Stimulated activated CD4-positive, alpha-beta T cell treated with anti-CD3 and anti-CD28 coated beads, Interleukin-12 subunit alpha, Interleukin-12 subunit beta, amount 100 ng/mL, for 4 hours (primary cell): Measurements from ENCODE around the gene TRIM36.

ENCODE experiments used
- DNase-seq: peaks from one replicate; pipeline ENCODE4 v3.0.0-alpha.2; 2020

Gene TRIM36, protein sequence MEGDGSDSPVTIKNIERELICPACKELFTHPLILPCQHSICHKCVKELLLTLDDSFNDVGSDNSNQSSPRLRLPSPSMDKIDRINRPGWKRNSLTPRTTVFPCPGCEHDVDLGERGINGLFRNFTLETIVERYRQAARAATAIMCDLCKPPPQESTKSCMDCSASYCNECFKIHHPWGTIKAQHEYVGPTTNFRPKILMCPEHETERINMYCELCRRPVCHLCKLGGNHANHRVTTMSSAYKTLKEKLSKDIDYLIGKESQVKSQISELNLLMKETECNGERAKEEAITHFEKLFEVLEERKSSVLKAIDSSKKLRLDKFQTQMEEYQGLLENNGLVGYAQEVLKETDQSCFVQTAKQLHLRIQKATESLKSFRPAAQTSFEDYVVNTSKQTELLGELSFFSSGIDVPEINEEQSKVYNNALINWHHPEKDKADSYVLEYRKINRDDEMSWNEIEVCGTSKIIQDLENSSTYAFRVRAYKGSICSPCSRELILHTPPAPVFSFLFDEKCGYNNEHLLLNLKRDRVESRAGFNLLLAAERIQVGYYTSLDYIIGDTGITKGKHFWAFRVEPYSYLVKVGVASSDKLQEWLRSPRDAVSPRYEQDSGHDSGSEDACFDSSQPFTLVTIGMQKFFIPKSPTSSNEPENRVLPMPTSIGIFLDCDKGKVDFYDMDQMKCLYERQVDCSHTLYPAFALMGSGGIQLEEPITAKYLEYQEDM

GRCh38 chr5:115169487-115170133 is at the start of gene TRIM36:
TRIM36 (minus strand) TSS chr5:115169908; CDS start chr5:115169634, 274 bp downstream.
- peak; percentile 91 for DNase-seq

DNA sequence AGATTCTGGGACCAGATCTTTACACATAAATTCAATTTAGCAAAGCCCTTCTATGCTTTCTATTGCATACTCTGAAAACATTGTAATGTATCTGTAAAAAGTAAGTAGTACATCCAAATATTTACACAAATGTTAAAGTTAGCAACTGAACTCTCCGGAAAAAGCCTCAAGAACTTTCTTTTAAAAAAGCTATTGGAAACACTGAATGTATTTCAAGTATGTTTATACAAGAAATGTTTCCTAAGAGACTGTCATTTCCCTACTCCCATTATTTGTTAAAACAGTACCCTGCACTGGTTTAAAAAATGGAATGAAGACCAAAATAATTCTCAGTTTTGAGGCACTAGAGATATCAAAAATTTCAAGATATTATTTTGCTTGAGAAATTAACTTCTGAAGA is 44.8 kb upstream of the TRIM36 start:
- DNase-seq: no peak

- DNase-seq: peak; percentile 7
These were observed 39.6 kb upstream of the TRIM36 start for GRCh38 chr5:115209279-115209678.

GRCh38 chr5:115202952-115203351 is 33.2 kb upstream of the TRIM36 start:
- DNase-seq: no peak

- no peak for DNase-seq
These were observed 26.5 kb upstream of the TRIM36 start for GRCh38 chr5:115196161-115196560.

DNA sequence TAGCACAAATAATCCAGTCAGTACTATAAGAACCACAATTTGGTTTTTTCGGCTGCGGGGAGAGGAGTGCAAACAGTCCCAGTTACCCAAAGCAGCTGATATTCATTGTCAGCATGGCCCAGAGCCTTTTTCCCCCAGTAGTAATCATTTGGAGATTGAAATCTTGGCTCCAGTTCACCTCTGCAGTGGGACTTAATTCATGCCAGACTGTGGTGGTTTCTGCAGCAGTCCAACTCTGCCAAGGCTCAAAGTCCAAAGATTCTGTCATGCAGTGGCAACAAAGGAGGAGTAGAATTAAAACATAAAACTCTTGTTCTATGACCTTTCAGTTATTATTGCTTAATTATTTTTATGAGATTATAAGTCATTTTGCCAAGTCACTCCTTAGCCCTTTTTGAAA is 25.0 kb upstream of the TRIM36 start:
- DNase-seq: no peak

DNA sequence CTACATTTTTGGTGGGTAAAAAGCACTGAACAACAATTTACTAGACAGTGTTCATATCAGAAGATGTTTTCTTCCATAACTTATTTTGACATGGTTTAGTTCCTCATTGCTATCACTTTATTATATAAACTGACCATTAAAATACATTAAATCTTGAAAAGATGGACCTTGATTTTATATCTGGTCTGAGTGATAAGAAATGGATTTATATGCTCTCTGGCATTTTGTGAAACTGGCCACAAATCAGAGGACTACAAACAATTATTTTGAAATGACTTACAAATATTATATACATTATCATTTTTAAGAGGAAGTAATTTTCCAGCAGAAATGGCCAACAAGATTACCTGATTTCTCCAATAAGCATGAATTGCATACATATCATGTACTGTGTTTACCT is 23.6 kb upstream of the TRIM36 start:
- no peak for DNase-seq

DNA sequence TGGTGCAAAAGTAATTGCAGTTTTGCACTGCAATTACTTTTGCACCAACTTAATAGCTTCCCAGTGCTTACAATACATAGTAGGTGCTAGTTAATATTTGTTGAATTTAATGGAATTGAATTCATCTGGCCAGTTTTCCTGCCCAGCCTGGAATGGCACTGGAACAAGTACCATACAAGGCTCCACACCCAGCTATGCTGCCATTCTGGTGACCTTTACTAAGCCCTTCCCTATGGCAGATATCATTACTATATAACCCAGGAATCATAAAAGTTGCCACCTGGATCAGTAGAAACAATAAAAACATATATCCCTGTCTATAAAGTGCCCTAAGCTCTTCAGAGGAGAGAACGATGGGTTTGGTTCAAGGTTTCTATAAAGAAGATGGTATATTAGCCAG is 22.4 kb upstream of the TRIM36 start:
- DNase-seq: no peak

DNA sequence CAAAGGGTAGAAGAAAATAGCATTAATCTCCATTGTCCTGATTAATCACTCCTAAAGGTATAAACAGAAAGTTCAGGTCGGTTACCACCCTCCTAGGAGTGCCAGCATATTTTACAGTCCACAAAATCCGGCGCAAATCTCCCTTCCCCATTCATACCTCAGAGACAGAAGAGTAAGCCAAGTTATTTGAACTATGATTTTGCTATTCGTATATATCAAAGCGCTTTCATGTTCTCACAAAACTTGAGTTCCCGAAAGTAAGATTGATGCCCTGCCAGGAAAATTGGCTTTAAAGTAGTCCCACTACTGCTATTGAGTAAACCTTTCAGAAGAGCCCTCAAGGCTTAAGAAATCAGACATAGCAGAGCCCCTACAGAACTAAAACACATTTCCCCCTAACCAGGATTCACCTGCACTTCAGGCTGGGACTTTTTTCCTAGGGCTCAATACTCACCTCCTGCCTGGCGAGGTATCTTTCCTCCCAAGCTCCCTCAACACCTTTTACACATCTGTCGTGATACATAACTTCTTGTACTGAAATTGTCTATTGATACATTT is 21.8 kb upstream of the TRIM36 start:
- DNase-seq: no peak

DNA sequence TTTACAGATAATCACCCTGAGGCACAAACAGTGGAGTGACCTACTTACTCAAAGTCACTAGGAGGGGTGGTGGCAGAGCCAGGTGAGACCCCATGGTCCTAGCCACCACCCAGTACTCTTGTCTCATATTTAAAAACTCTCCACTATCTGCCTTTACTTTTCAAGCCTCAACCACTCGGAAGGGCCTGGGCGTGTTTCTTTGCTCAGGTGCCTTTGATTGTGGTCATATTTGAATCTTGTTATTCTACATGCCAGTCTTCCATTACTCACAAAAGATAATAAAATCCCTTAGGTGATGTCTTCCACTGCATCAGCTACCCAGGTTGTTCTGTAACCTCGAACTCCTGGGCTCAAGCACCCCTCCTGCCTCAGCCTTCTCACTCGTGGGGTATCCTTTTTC is 20.7 kb upstream of the TRIM36 start:
- DNase-seq: no peak

DNA sequence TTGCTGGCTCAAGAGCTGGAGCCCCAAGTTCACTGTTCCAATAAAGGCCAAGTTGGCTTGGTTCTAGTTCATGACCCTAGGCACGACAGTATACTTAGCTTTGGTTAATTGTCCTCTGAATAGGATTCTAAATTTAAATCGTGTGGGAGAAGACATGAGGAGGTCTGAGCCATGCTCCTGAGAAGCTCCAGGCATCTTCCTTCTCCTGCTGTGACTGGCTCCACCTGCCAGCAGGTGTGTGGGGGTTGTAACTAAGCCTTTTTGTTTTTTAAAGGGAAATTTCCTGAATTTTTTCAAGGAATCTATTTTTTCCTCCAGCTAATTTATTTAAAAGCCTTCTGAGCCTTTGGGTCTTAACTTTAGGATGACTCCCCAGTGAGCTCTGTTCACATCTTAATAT is 20.2 kb upstream of the TRIM36 start:
- no peak for DNase-seq

DNA sequence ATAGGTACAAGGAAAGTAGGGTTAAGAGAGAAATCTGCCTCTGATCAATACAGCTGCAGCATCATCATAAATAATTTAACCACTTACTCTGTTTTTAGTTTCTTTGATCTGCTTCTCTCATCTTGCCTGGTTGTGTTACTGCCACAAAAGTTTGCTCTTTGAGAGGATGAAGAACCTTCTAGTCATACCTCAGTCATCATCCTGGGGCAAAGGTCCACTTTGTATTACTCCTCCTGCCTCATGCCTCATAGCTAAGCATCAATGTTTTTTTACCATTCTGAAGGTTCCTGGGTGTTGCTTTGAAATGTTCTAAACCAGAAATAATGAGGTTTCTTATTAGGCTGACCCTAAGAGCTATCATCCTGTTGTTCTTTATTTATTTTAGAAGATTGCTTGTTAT is 17.1 kb upstream of the TRIM36 start:
- DNase-seq: no peak

DNA sequence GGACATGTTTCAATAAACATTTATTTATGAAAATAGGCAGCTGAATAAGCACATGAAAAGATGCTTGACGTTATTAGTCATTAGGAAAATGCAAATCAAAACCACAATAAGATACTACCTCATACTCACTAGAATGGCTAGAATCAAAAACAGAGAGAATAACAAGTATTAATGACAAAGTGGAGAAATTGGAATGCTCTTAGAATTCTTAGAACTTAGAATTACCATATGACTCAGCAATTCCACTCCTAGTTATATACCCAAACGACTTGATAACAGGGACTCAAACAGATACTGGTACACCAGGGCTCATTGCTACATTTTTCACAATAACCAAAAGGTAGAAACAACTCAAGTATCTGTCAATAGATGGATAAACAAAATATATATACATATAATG is 15.1 kb upstream of the TRIM36 start:
- no peak for DNase-seq

GRCh38 chr5:115181757-115182156 is 12.0 kb upstream of the TRIM36 start:
- no peak for DNase-seq

DNA sequence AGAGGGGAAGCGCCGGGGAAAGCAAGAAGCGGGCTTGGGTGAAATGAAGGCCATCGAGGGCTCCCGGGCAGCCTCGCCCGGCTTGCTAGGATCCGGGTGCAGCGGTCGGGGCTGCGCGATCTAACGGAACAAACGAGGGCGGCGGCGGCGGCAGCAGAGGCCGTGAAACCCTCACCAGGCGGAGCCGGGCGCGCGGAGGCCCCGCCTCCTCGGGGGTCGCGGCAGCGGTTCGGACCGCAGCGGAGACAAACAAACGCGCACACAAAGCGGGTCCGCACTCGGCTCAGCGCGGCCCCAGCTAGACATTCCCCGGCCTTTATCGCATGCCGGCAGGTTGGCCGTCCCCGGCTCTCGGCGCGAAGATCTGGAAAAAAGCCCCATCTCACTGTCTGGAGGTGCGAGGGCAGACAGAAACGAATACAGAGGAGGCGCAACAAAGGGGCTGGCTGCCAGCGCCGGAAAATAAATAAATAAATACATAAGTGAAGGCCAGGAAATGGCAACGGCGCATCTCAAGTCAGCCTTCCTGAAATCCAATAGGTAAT is 10.5 kb upstream of the TRIM36 start:
- no peak for DNase-seq

GRCh38 chr5:115179394-115180164 is 9.9 kb upstream of the TRIM36 start:
- DNase-seq: no peak

DNA sequence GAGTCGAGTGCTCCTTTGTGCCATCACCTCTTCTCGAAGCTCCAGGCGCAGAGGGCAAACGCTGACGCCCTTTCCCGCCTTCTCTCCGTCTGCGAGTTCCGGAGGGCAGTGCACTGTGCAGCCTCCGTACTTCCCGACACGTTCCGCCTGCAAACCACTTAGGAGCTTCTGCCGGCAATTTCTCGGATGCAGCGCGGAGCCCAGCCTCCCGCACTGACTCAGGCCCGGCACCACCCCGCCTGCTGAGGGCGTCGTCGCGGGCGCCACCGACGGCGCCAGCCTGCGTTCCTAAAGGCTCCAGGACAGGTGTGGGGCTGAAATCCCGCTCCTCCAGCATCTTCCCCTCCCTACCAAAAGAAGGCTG is 9.3 kb upstream of the TRIM36 start:
- no peak for DNase-seq

DNA sequence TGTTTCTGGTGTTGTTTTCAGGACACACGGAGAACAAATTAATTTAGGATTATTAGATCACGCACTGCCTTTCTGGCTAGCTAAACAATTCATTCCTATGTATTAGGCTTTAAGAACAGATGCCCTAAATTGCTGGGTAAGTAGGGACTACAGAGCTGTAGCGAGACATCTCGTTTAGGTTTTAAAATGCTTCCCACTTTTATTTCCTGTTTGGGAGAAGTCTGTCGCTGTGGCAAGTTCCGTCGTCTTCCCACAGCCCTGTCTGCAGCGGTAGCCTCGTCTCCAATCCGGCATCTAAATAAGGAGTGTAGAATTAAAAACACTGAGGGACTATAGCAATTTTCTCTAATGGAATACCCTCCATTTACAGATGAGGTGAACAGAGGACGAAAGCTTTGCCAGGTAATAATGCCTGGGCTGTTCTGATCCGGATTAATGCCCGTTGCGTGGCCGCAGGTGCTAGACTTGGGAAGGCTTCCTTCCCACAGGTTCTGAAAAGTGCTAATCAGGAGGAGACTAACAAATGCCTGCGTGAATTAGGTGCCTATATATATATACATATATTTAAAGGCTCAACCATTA is 1.3 kb upstream of the TRIM36 start:
- no peak for DNase-seq

DNA sequence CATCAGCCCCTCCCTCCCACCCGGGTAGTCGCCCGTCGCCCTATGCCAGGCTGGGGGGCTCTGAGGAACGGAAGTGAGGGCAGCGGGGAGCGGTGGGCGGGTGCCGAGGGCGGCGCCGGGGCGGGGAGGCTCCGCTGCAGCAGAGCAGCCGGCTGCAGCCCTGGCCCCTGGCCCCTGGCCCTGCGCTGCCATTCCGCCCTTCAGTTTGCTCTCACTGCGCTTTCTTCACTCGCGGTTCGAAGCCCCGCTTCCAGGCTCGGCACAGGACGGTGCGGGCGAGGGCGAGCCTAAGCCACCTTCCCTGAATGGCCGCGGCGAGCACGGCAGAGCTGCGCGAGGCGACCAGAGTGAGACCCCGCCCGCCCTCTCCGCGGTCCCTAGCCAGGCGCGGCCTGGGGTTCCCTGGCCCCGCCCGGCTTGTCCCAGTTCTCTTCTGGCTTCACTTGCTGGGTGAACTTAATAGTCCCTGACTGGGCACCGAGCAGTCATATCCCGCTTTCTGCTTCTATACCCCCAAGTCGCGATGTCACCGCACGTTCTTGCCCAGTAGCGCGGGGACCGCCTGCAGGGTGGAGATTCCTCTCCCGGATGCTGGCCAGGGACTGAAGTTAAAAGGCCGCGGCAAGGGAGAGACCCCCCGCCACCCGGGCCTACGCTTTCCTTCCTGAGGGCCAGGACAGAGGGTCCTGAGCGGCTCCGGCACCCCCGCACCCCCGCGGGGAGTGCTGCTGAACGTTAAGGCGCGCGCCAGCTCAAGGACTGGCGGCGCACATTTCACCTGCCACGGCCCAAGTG is 623 bp upstream of the TRIM36 start:
- DNase-seq: no peak

DNA sequence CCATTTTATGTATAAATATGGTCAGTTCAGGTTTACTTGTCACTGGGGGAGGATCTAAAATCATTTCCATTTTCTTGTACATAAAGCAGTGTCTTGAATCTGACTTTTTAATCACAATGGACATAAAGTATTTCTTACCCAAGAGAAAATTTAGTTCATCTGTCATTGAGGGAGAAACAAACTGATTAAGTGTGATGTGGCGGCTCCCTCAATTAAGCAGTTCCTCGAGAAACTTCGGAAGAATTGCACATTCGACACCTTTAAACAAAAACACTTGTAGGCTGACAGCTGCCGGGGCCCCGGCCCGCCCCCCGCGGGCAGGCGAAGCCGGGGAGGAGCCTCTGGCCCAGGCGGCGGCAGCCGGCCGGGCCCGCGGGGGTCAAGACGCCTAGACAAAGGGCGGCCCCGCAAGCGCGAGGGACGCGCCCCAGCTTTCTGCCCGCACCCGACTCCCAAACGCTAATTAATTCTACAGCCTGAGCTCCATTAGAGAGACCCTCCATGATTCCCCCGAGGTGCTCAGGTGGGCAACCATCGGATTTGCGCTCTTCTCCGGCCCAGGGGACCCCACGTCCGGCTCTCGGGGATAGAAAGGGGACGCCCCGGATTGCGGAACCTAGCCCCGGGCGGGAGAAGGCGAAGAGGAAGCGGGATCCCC is 750 bp downstream of the TRIM36 start:
- DNase-seq: no peak
